HCT116 (cell line): Measurements from ENCODE around the gene RARS2. TPM values are rescaled to one million over a fixed set of nuclear protein-coding genes. Genes with fewer than 3 reads are reported as not detected.

Experiments used
- ATAC-seq: fragments of 200-7000 bp; cut with Tn5 transposase; 2 replicates; pipeline ENCODE4 v1.9.1; 2020; ENCODE audit warnings: mild to moderate bottlenecking, moderate library complexity
- BruUV-seq: library from RNA; stranded (reverse); fragments of 400-500 nt; replicated peaks from 2 replicates; lab custom pipeline; 2021; lab: Mats Ljungman, UMichigan
- CTCF ChIA-PET: fragments of 300-600 bp; sonication (Branson Sonifier 250); formaldehyde crosslinking; loops from one replicate; lab custom pipeline; 2021; ENCODE audit warnings: antibody characterized with exemption; lab: Charles Lee
- POLR2A ChIA-PET: fragments of 300-600, 350-600 bp; sonication (Branson Sonifier 250); formaldehyde crosslinking; loops from one replicate; lab custom pipeline; 2021; ENCODE audit warnings: antibody characterized with exemption; lab: Charles Lee
- RAD21 ChIA-PET, 2 experiments: fragments of 300-600 bp; sonication (Branson Sonifier 250); formaldehyde crosslinking; loops; one replicate each; lab custom pipeline; 2023; ENCODE audit warnings: low total read pairs in 2 of 2; ENCODE audit not compliant: uncharacterized antibody in 2 of 2, unreplicated experiment in 2 of 2, low non-redundant PET in 1 of 2; lab: Charles Lee
- DNase-seq: peaks from one replicate; pipeline ENCODE4 v3.0.0-alpha.2; 2010; ENCODE audit warnings: low read depth, low spot score
- H2AFZ ChIP-seq: fragments of 200-600 bp; shearing (Covaris generic), sonication (generic); 2 replicates; pipeline ENCODE4 v1.6.1; 2017; ENCODE audit warnings: low read depth, mixed run types, mixed read lengths, antibody characterized with exemption, low read length; ENCODE audit not compliant: poor library complexity, severe bottlenecking
- H3K27ac ChIP-seq: 2 replicates; pipeline ENCODE4 v1.5.1; 2012; ENCODE audit warnings: low read depth, low read length
- H3K27me3 ChIP-seq: fragments of 200-600 bp; sonication (generic); 2 replicates; pipeline ENCODE4 v1.6.1; 2016; ENCODE audit warnings: mixed run types, low read length, mixed read lengths; ENCODE audit not compliant: insufficient read depth
- H3K36me3 ChIP-seq, 2 experiments: fragments of 200-500 bp in 1 of 2; fragments of 200-600 bp in 1 of 2; sonication (Bioruptor generic) in 1 of 2; sonication (generic) in 1 of 2; 2 replicates each; pipeline versions ENCODE4 v1.5.1 to v1.6.1; 2014 to 2016; ENCODE audit warnings: low read length in 2 of 2, inconsistent platforms in 1 of 2, mixed read lengths in 1 of 2, mixed run types in 1 of 2; ENCODE audit not compliant: insufficient read depth in 2 of 2, control insufficient read depth in 1 of 2
- H3K4me1 ChIP-seq, 2 experiments: fragments of 200-600 bp in 1 of 2; sonication (generic) in 1 of 2; 2 replicates each; pipeline versions ENCODE4 v1.5.1 to v1.6.1; 2012 to 2017; ENCODE audit warnings: low read length in 2 of 2, inconsistent platforms in 1 of 2, mild to moderate bottlenecking in 1 of 2, mixed read lengths in 1 of 2, mixed run types in 1 of 2, moderate library complexity in 1 of 2; ENCODE audit not compliant: insufficient read depth in 2 of 2, control insufficient read depth in 1 of 2
- H3K4me2 ChIP-seq: fragments of 200-600 bp; sonication (generic); 2 replicates; pipeline ENCODE4 v1.6.1; 2017; ENCODE audit warnings: mixed run types, low read length, mixed read lengths
- H3K4me3 ChIP-seq, 2 experiments: fragments of 200-600 bp in 1 of 2; sonication (generic) in 1 of 2; replicated peaks in 1 of 2; 2 replicates each; pipeline ENCODE4 v1.5.1; 2011 to 2016; ENCODE audit warnings: low read length in 2 of 2, control low read depth in 1 of 2, low read depth in 1 of 2, mild to moderate bottlenecking in 1 of 2, mixed read lengths in 1 of 2, mixed run types in 1 of 2
- H3K79me2 ChIP-seq: fragments of 200-600 bp; sonication (generic); 2 replicates; pipeline ENCODE4 v1.6.1; 2017; ENCODE audit warnings: mild to moderate bottlenecking, mixed run types, low read length, moderate library complexity, mixed read lengths; ENCODE audit not compliant: insufficient read depth
- H3K9ac ChIP-seq: fragments of 200-600 bp; sonication (generic); 2 replicates; pipeline ENCODE4 v1.6.1; 2016; ENCODE audit warnings: low read length, mixed read lengths
- H3K9me2 ChIP-seq: fragments of 200-600 bp; sonication (generic), shearing (Covaris generic); 2 replicates; pipeline ENCODE4 v1.6.1; 2017; ENCODE audit warnings: mixed run types, mild to moderate bottlenecking, moderate library complexity; ENCODE audit not compliant: insufficient read depth
- H3K9me3 ChIP-seq, 2 experiments: fragments of 200-500 bp in 1 of 2; fragments of 200-600 bp in 1 of 2; sonication (Bioruptor generic) in 1 of 2; sonication (generic) in 1 of 2; 2 replicates each; pipeline ENCODE4 v1.6.1; 2014 to 2017; ENCODE audit warnings: low read length in 2 of 2, mixed read lengths in 2 of 2, inconsistent platforms in 1 of 2, low read depth in 1 of 2, mild to moderate bottlenecking in 1 of 2, mixed run types in 1 of 2, moderate library complexity in 1 of 2; ENCODE audit not compliant: control insufficient read depth in 1 of 2, insufficient read depth in 1 of 2
- H4K20me1 ChIP-seq: fragments of 200-600 bp; sonication (generic), shearing (Covaris generic); 2 replicates; pipeline ENCODE4 v1.6.1; 2017; ENCODE audit warnings: mixed run types, mild to moderate bottlenecking, moderate library complexity; ENCODE audit not compliant: insufficient read depth
- CEBPB ChIP-seq: IDR thresholded peaks from 2 replicates; pipeline ENCODE4 v1.6.1; 2012; ENCODE audit warnings: low read depth
- ELF1 ChIP-seq: IDR thresholded peaks from 2 replicates; pipeline ENCODE4 v1.6.1; 2012; ENCODE audit warnings: low read depth, borderline replicate concordance
- EZH2 ChIP-seq: fragments of 200-600 bp; sonication (generic); IDR thresholded peaks from 2 replicates; pipeline ENCODE4 v1.6.1; 2017; ENCODE audit warnings: antibody characterized with exemption, mixed run types
- FOSL1 ChIP-seq: IDR thresholded peaks from 2 replicates; pipeline ENCODE4 v1.6.1; 2012; ENCODE audit warnings: low read depth
- POLR2A ChIP-seq: IDR thresholded peaks from 2 replicates; pipeline ENCODE4 v1.7.0; 2011; ENCODE audit warnings: borderline replicate concordance; ENCODE audit not compliant: insufficient read depth, insufficient read length; ENCODE audit errors: extremely low read depth
- RAD21 ChIP-seq: IDR thresholded peaks from 2 replicates; pipeline ENCODE4 v1.6.1; 2012; ENCODE audit warnings: low read depth, mild to moderate bottlenecking
- SIN3A ChIP-seq: IDR thresholded peaks from 2 replicates; pipeline ENCODE4 v1.6.1; 2012; ENCODE audit warnings: low read depth
- SRF ChIP-seq: IDR thresholded peaks from 2 replicates; pipeline ENCODE4 v1.6.1; 2012; ENCODE audit warnings: low read depth
- intact Hi-C: fragments of 100-400 bp; cut with micrococcal nuclease; formaldehyde crosslinking; loops from 2 replicates; pipeline ENCODE4 v1.10.0; 2022
- total RNA-seq: library from RNA; stranded (reverse); gene quantifications from one replicate; pipeline ENCODE4 v1.2.1, GENCODE V29; 2021; ENCODE audit not compliant: unreplicated experiment
- TF ChIP-seq, protein P1 (sequence below): IDR thresholded peaks from 2 replicates; pipeline ENCODE4 v1.6.1; 2012
- TF ChIP-seq, protein P2 (sequence below): IDR thresholded peaks from 2 replicates; pipeline ENCODE4 v1.6.1; 2012
- TF ChIP-seq, protein P3 (sequence below), 3 experiments: fragments of 200-600 bp in 1 of 3; sonication (generic) in 1 of 3; IDR thresholded peaks in 2 of 3; conservative IDR thresholded peaks in 1 of 3; 2 replicates each; pipeline ENCODE4 v1.5.1; 2012 to 2017; ENCODE audit warnings: low read depth in 2 of 3, low read length in 2 of 3, antibody characterized with exemption in 1 of 3, borderline replicate concordance in 1 of 3, control low read depth in 1 of 3, mild to moderate bottlenecking in 1 of 3, mixed read lengths in 1 of 3, mixed run types in 1 of 3, moderate library complexity in 1 of 3; ENCODE audit not compliant: insufficient read depth in 1 of 3
- TF ChIP-seq, protein P4 (sequence below): IDR thresholded peaks from 2 replicates; pipeline ENCODE4 v1.6.1; 2012; ENCODE audit warnings: low read depth
- TF ChIP-seq, protein P5 (sequence below): IDR thresholded peaks from 2 replicates; pipeline ENCODE4 v1.6.1; 2011; ENCODE audit warnings: mild to moderate bottlenecking, low read length, moderate library complexity; ENCODE audit not compliant: insufficient replicate concordance; ENCODE audit errors: extremely low read depth

Gene RARS2
- total RNA-seq, 1 experiment from 2014 or later: 34.8 TPM

DNA sequence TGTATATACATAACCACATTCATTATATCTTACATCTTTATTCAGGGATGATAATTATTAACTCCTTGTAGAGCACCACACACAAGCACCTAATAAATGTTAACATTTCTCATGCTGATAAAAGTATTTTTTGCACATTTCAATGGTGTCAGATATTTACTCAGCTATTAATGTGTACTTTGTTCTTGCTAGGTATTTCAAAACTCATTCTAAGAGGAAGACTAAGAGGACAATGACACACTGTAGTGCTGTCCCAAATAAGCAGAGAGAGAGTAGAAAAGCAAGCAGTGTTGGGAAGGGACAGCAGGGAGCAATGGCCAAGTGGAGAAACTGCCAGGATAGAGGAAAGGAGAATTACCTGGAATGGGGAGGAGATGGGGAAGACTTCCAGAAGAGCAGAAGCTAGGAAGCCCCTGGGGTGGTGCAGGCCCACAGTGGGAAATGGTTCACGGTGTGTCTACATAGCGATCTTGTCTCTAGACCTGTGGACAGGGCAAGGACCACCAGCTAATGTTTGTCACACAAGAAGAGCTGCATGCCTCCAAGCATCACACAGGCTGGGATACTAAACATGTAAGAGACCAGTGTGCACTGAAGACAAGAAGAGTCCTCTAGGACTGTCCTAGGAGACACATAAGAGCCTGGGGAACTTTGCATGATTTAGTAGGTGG is 55.3 kb downstream of the RARS2 start (continued):
- TF ChIP-seq, protein P1, sequence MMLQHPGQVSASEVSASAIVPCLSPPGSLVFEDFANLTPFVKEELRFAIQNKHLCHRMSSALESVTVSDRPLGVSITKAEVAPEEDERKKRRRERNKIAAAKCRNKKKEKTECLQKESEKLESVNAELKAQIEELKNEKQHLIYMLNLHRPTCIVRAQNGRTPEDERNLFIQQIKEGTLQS: no peak
- TF ChIP-seq, protein P2, sequence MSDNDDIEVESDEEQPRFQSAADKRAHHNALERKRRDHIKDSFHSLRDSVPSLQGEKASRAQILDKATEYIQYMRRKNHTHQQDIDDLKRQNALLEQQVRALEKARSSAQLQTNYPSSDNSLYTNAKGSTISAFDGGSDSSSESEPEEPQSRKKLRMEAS: no peak
- TF ChIP-seq EZH2 (no peak), CEBPB (no peak)

DNA sequence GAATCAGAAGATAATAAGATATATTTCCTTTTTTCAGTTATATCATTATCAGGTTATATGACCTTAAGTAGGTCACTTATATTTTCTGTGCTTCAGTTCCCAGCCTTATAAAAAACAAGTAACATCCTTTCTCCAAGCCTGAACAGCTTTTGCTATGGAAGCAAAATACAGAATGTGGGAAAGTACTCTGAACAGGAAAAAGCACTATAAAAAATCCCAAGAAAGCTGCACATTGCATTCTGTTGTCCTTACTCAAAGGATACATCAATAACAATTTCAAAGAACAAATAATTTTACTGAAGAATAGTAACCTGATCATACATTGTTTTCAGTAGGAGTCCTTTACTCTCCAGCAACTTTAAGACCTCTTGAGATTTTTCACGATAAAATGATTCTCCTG is 60.6 kb downstream of the RARS2 start:
- TF ChIP-seq, protein P3, sequence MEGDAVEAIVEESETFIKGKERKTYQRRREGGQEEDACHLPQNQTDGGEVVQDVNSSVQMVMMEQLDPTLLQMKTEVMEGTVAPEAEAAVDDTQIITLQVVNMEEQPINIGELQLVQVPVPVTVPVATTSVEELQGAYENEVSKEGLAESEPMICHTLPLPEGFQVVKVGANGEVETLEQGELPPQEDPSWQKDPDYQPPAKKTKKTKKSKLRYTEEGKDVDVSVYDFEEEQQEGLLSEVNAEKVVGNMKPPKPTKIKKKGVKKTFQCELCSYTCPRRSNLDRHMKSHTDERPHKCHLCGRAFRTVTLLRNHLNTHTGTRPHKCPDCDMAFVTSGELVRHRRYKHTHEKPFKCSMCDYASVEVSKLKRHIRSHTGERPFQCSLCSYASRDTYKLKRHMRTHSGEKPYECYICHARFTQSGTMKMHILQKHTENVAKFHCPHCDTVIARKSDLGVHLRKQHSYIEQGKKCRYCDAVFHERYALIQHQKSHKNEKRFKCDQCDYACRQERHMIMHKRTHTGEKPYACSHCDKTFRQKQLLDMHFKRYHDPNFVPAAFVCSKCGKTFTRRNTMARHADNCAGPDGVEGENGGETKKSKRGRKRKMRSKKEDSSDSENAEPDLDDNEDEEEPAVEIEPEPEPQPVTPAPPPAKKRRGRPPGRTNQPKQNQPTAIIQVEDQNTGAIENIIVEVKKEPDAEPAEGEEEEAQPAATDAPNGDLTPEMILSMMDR (IDR thresholded peaks at IDR 0.05 in 2 of 3, conservative IDR thresholded peaks at IDR 0.05 in 1 of 3; ENCODE audit: borderline replicate concordance in 1 of 3, insufficient read depth in 1 of 3, low read depth in 2 of 3, low read length in 2 of 3): no peak
- TF ChIP-seq RAD21 (no peak), ELF1 (no peak), SRF (no peak), SIN3A (no peak), POLR2A (no peak), FOSL1 (no peak)
- TF ChIP-seq, protein P4, sequence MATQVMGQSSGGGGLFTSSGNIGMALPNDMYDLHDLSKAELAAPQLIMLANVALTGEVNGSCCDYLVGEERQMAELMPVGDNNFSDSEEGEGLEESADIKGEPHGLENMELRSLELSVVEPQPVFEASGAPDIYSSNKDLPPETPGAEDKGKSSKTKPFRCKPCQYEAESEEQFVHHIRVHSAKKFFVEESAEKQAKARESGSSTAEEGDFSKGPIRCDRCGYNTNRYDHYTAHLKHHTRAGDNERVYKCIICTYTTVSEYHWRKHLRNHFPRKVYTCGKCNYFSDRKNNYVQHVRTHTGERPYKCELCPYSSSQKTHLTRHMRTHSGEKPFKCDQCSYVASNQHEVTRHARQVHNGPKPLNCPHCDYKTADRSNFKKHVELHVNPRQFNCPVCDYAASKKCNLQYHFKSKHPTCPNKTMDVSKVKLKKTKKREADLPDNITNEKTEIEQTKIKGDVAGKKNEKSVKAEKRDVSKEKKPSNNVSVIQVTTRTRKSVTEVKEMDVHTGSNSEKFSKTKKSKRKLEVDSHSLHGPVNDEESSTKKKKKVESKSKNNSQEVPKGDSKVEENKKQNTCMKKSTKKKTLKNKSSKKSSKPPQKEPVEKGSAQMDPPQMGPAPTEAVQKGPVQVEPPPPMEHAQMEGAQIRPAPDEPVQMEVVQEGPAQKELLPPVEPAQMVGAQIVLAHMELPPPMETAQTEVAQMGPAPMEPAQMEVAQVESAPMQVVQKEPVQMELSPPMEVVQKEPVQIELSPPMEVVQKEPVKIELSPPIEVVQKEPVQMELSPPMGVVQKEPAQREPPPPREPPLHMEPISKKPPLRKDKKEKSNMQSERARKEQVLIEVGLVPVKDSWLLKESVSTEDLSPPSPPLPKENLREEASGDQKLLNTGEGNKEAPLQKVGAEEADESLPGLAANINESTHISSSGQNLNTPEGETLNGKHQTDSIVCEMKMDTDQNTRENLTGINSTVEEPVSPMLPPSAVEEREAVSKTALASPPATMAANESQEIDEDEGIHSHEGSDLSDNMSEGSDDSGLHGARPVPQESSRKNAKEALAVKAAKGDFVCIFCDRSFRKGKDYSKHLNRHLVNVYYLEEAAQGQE: no peak
- TF ChIP-seq, protein P5, sequence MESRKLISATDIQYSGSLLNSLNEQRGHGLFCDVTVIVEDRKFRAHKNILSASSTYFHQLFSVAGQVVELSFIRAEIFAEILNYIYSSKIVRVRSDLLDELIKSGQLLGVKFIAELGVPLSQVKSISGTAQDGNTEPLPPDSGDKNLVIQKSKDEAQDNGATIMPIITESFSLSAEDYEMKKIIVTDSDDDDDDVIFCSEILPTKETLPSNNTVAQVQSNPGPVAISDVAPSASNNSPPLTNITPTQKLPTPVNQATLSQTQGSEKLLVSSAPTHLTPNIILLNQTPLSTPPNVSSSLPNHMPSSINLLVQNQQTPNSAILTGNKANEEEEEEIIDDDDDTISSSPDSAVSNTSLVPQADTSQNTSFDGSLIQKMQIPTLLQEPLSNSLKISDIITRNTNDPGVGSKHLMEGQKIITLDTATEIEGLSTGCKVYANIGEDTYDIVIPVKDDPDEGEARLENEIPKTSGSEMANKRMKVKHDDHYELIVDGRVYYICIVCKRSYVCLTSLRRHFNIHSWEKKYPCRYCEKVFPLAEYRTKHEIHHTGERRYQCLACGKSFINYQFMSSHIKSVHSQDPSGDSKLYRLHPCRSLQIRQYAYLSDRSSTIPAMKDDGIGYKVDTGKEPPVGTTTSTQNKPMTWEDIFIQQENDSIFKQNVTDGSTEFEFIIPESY: no peak
- BruUV-seq: no TSS peak
- Histone ChIP-seq H3K4me2 (no peak overlapping the region), H4K20me1 (no peaks in the 10 kb centered on the region), H3K4me3 (no peak overlapping the region), H3K27me3 (no peaks in the 10 kb centered on the region), H3K4me1 (no peaks in the 10 kb centered on the region), H3K9ac (no peak overlapping the region), H3K9me2 (no peaks in the 10 kb centered on the region), H3K36me3 (peaks cover 0 to 7% of the 10 kb centered on the region in 2 experiments; a peak in 2 of 4 replicates), H3K79me2 (no peaks in the 10 kb centered on the region; the same call in 1 of the 2 replicates), H3K9me3 (no peaks in the 10 kb centered on the region), H2AFZ (no peak overlapping the region), H3K27ac (no peak overlapping the region)
- POLR2A ChIA-PET: no interaction called here
- intact Hi-C loops: no loop called here
- CTCF ChIA-PET: no interaction called here
- no peak for DNase-seq
- ATAC-seq: no peak
- RAD21 ChIA-PET: no interaction called here
